Measurements from ENCODE around the gene SPACDR. TPM values are rescaled to one million over a fixed set of nuclear protein-coding genes. Genes with fewer than 3 reads are reported as not detected.

The SPACDR gene
- total RNA-seq, 2 donors from 2014 or later, result not detected

- Histone ChIP-seq H3K4me3 (no peak overlapping the region), H3K36me3 (no peaks in the 10 kb centered on the region), H3K27me3 (replicated peaks; ENCODE audit: insufficient read depth) (no peaks in the 10 kb centered on the region), H3K27ac (no peak overlapping the region), H3K4me1 (ENCODE audit: control insufficient read depth in 1 of 2, low read depth in 2 of 2) (peaks cover 5 to 7% of the 10 kb centered on the region in 2 donors), H3K9me3 (no peaks in the 10 kb centered on the region)
- DNase-seq (ENCODE audit: low spot score) (no peak), ATAC-seq (ENCODE audit: insufficient number of reproducible peaks, low FRiP score, low read depth) (no peak)
- no peak for TF ChIP-seq CTCF (IDR thresholded peaks at IDR 0.05)
Observed at GRCh38 chr7:100486753-100487446, 22.8 kb upstream of the SPACDR start.

GRCh38 chr7:100486111-100486636 lies 22.1 kb upstream of the SPACDR start:
- peaks cover 5 to 7% of the 10 kb centered on the region in 2 donors for H3K4me1 ChIP-seq (ENCODE audit: control insufficient read depth in 1 of 2, low read depth in 2 of 2)
- ATAC-seq (ENCODE audit: insufficient number of reproducible peaks, low FRiP score, low read depth) (no peak), DNase-seq (ENCODE audit: low spot score) (no peak)
- no peak overlapping the region for H3K27ac ChIP-seq
- no peaks in the 10 kb centered on the region for H3K27me3 ChIP-seq (replicated peaks; ENCODE audit: insufficient read depth)
- H3K36me3 ChIP-seq, result no peaks in the 10 kb centered on the region
- H3K9me3 ChIP-seq, result no peaks in the 10 kb centered on the region
- H3K4me3 ChIP-seq, result no peak overlapping the region
- TF ChIP-seq CTCF (IDR thresholded peaks at IDR 0.05), result no peak

- Histone ChIP-seq H3K36me3 (no peaks in the 10 kb centered on the region), H3K4me3 (no peak overlapping the region), H3K4me1 (ENCODE audit: control insufficient read depth in 1 of 2, low read depth in 2 of 2) (peaks cover 5 to 7% of the 10 kb centered on the region in 2 donors), H3K27me3 (replicated peaks; ENCODE audit: insufficient read depth) (no peaks in the 10 kb centered on the region), H3K27ac (no peak overlapping the region), H3K9me3 (no peaks in the 10 kb centered on the region)
- no peak for TF ChIP-seq CTCF (IDR thresholded peaks at IDR 0.05)
- no peak for DNase-seq (ENCODE audit: low spot score)
- ATAC-seq (ENCODE audit: insufficient number of reproducible peaks, low FRiP score, low read depth), result no peak
Observed at GRCh38 chr7:100485471-100485876, 21.4 kb upstream of the SPACDR start.

GRCh38 chr7:100484673-100485045 lies 20.6 kb upstream of the SPACDR start:
- ATAC-seq (ENCODE audit: insufficient number of reproducible peaks, low FRiP score, low read depth) (no peak), DNase-seq (ENCODE audit: low spot score) (no peak)
- no peak overlapping the region for H3K4me3 ChIP-seq
- TF ChIP-seq CTCF (IDR thresholded peaks at IDR 0.05), result no peak
- no peaks in the 10 kb centered on the region for H3K27me3 ChIP-seq (replicated peaks; ENCODE audit: insufficient read depth)
- H3K4me1 ChIP-seq (ENCODE audit: control insufficient read depth in 1 of 2, low read depth in 2 of 2), result peaks cover 5 to 8% of the 10 kb centered on the region in 2 donors
- no peak overlapping the region for H3K27ac ChIP-seq
- no peaks in the 10 kb centered on the region for H3K9me3 ChIP-seq
- no peaks in the 10 kb centered on the region for H3K36me3 ChIP-seq

GRCh38 chr7:100483722-100484672 lies 19.9 kb upstream of the SPACDR start, which contains the start of gene NYAP1:
Gene NYAP1 (plus strand): TSS chr7:100483927. CDS start chr7:100485312, 1,385 bp downstream.
- no peak for DNase-seq (ENCODE audit: low spot score)
- TF ChIP-seq CTCF (IDR thresholded peaks at IDR 0.05), result no peak

More at GRCh38 chr7:100483722-100484672, 19.9 kb upstream of the SPACDR start, which contains the start of gene NYAP1:
- no peaks in the 10 kb centered on the region for H3K27me3 ChIP-seq (replicated peaks; ENCODE audit: insufficient read depth)
- ATAC-seq (ENCODE audit: insufficient number of reproducible peaks, low FRiP score, low read depth), result no peak
- no peaks in the 10 kb centered on the region for H3K36me3 ChIP-seq
- peaks cover 5 to 13% of the 10 kb centered on the region in 2 donors for H3K4me1 ChIP-seq (ENCODE audit: control insufficient read depth in 1 of 2, low read depth in 2 of 2)
- H3K9me3 ChIP-seq, result no peaks in the 10 kb centered on the region
- peak within 1 kb of the TSS; percentile 73 for H3K4me3 ChIP-seq
- no peak within 1 kb of the TSS for H3K27ac ChIP-seq

Data from thoracic aorta (tissue), 2 donors.